ENCODE data around the gene ARHGAP35.
A peak's percentile ranks its signal among the peaks of the same experiment; 100 is the strongest.
"Not testable (repeated sequence)": the region's sequence is repeated elsewhere in the genome, so short reads cannot be mapped to it uniquely, and the experiment has no call there.

The ARHGAP35 gene

DNA sequence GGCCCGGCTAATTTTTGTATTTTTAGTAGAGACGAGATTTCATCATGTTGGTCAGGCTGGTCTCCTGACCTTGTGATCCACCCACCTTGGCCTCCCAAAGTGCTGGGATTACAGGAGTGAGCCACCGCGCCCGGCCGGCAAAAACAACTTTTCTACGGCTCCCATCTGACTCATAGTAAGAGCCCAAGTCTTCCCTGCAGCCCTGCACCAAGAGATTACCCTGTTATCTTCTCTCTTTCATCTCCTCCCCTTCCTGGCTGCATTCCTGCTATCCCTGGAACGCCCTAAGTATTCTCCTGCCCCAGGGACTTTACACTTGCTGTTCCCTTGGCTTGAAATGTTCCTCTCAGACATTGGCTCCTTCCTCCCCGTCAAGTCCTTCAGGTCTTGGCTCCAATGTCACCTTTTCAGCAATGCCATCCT is 16.7 kb upstream of the ARHGAP35 start:
- DNase-seq, result no peak

DNA sequence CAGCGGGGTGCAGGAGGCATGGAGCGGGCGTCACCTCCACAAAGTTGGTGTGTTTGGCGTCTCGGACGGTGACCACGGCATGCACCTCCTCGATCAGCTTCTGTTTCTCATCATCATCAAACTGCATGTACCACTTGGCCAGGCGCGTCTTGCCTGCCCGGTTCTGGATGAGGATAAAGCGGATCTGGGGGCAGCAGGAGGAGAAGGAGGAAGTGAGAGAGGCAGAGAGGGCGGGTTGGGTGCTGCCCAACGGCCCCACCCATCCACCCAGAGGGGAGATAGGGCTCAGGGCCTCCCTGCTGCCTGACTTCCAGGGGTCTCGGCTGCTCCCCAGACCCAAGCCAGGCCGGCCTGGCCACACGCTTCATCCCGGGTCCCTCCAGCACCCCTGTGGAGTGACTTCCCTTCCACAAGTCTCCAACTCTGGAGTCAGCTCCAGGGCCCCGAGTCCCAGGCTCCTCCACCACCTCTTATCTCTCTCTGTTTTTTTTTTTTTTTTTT is 14.8 kb upstream of the ARHGAP35 start:
- DNase-seq, result no peak

DNA sequence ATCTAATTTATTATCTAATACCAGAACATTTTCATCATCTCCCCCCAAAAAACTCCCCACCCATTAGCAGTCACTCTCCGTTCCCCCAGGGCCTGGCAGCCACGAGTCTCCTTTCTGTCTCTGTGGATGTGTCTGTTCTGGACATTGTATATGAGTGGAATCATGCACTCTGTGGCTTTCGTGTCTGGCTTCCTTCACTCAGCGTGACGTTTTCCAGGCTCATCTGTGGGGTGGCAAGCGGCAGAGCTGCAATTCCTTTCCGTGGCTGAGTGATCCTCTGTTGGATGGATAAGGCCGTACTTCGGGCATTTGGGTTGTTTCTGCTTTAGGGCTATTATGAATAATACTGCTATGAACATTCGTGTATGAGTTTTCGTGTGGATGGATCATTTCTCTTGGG is 13.3 kb upstream of the ARHGAP35 start:
- DNase-seq, result no peak

DNA sequence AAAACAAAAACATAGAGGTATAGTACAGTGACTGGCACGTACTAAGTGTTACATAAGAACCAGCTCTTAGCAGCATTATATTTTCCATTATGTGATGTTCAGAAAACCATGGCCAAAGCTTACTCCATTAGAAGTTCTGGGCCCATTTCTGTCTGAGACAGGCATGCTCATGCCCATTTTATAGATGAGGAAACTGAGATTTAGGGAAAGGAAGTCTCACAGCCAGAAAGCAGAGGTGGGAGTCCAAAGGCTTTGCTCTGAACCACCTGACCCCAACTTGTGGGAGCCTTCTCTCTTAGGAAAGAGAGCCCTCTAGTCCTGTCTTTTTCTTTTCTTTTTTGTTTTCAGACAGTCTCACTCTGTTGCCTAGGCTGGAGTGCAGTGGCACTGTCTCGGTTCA is 12.4 kb upstream of the ARHGAP35 start:
- no peak for DNase-seq

DNA sequence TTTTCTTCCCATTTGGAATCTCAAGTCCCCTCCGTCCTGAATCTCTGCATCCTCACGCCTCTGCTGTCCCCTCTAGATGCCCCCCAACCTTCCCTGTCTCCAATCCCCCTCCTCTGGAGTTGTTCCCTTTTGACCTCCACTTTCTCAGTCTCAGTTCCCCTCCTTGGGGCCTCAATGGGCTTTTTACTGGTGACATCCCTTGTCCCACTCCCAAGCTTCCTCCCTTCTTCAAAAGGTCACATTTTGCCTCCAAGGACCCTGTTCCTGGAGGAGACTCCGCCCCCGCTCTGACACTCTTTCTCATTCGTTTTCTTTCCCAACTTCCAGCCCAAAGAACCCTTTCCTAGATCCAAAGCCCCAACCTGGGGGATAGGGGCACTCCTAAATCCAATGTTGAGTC is 11.2 kb upstream of the ARHGAP35 start:
- DNase-seq, result no peak

DNA sequence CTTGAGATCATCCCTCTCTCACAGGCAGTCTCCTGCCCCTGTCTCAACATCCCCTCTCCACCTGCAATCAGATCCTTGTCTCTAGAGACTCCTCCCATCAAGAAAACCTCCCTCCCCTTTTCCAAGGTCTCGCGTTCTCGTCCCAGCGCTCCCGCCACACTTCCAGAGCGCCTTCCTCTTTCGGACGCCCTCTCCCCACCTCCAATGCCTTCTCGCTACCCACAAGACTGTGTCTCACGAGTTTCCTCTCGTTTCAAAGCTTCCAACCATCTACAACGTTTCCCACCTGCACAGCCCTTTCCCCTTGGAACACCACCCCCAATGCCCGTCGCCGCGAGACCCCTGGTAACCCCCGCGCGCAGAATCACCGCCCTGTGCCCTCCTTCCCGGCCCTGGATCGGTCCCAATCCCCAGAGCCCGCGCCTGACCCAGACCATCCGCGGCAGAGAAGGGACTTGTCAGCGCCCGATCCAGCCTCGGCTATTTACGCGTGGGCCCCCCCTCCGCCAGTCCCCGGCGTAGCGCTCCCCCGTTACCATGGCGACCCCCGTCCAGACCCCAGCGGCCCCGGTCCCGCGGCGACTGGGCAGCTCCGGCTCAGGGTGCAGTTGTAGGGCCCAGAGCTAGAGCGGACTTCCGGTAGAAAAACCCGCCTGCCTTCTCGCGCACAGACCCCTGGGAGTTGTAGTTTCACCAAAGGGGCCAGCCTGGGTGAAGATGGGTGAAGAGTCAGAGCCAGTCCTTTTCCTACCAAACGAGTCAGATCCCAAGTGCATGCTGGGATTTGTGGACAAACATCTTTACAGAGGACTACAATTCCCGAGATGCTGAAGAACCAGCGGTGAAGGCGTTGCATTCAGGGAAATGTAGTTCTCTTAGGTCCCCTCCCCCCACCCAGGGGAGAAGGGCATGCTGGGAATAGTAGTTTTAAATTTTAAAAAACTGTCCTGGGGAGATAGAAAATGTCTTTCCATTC is 10.3 kb upstream of the ARHGAP35 start, which contains the start of gene AP2S1:
Gene AP2S1 (minus strand): TSS at position 619 of the 976 bp plus-strand sequence. CDS start 80 bp downstream, at position 539.
- peak; percentile 96 to 100 for DNase-seq

DNA sequence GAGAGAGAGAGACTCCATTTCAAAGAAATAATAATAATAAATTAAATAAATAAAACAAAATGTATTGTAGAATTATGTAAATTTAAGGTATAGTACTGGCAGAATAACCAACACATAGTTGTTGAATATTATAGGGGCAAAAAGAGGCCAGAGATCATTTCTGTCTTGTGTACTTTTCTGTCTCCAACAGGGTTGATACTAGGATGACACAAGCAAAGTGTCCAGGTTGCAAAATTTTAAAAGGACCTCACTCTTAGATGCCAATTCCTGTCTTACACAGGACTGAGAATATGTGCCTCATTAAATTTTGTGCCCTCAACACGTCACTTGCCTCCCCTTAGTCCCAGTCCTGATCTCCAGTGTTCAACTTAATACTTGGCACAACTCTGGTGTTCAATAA is 8.0 kb upstream of the ARHGAP35 start:
- no peak for DNase-seq

DNA sequence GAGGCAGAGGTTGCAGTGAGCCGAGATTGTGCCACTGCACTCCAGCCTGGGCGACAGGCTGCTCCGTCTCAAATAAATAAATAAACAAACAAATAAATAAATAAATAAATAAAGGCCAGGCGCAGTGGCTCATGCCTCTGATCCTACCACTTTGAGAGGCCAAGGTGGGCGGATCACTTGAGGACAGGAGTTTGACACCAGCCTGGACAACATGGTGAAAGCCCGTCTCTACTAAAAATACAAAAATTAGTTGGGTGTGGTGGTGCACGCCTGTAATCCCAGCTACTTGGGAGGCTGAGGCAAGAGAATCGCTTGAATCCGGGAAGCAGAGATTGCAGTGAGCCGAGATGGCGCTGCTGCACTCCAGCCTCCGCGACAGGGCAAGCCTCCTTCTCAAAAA is 6.1 kb upstream of the ARHGAP35 start:
- DNase-seq, result not testable (repeated sequence)

DNA sequence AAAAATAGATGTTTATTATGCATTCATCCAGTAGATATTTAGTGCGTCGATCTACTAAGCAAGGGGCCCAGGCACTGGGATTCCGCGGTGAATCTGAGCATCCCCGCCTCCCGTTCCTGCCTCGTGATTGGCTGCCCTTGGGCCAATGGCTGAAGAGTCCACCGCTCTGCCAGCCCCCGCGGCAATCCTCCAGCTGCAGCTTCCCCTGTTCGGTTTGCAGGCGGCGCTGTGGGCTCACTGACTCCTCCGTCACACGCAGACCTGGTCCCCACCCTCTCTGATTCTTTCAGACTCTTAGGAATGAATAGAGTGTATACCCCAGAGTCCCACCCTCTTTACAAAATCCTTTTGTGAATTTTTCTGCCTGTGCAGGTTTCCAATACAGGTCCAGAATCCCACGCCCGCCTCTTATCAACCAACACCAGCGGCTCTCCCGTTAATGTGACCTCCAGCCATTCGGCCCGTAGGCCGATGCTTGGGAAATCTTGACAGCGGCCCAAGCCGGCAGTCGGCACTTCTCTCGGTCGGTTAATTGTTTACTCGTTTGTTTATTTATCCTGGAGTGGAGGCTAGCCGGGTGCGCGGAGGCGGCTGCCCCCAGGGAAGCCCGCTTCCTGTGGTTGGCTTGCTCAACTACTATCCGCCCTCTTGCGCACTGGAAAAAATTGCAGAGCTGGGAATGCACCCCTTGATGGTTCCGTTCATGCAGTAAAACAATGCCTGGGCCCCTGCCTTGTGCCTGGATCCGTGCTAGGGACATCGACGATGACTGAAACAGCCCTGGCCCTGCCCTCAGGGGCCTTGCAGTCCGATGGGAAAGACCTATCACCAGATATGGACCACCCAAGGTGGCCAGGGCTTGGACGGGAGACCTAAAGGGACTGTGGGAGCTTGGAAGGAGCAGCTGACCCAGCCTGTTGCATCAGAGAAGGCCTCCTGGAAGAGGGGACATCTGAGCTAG is 4.5 kb upstream of the ARHGAP35 start:
- DNase-seq, result peak; percentile 95 to 99

DNA sequence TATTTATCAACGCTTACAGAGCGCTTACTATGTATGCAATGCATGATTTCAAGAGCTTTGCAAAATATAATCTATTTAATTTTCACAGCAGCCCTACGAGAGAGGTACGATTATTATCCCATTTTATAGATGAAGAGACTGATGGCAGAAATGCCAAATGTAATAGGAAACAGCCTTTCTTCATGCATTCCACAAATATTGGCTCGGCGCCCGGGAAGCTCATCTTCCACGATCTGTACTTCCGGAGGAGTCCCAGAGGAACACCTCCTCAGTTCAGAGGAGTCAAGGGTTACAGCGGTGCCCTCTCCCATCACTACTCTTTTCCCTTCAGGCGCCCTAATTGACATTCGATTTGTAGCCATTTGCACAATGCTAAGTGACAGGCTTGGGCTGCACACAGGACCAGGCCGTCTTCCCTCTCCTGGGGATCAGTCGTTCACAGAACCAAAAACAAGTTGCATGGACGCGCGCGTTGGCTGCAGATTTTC is 1.1 kb upstream of the ARHGAP35 start:
- no peak for DNase-seq

DNA sequence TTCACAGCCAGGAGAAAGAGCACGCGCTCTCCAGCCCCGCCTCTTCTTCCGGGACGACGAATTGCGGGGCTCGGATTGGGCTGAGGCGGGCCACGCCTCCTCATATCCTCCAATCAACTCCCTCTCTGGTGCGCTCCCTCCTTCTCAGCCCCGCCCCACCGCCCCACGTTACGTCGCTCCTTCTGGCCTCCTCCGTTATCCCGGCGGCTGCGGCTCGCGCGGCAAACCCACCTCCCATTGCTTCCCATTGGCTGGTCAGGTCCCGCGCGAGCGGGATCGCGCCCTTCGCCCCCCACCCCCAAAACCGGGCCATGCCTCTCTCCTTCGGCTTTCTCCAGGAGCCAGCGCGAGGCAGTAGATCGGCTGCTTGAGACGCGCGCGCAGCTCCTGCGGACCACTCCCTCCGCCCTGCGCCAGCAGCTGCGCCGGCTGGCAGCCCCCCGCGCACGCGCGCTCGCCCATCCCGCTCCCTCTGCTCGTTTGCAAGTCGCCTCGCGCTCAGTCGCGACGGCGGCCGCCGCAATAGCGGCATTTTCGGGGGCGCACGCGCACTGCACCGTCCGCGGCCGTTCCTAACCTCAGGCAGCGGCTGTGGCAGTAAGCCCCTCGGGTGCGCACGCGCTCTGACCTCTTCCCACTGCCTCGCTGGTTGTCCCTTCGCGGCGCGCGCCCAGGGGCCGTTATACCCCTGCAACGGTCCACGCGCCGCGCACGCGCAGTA is 512 bp upstream of the ARHGAP35 start:
- DNase-seq, result peak; percentile 95 to 97

DNA sequence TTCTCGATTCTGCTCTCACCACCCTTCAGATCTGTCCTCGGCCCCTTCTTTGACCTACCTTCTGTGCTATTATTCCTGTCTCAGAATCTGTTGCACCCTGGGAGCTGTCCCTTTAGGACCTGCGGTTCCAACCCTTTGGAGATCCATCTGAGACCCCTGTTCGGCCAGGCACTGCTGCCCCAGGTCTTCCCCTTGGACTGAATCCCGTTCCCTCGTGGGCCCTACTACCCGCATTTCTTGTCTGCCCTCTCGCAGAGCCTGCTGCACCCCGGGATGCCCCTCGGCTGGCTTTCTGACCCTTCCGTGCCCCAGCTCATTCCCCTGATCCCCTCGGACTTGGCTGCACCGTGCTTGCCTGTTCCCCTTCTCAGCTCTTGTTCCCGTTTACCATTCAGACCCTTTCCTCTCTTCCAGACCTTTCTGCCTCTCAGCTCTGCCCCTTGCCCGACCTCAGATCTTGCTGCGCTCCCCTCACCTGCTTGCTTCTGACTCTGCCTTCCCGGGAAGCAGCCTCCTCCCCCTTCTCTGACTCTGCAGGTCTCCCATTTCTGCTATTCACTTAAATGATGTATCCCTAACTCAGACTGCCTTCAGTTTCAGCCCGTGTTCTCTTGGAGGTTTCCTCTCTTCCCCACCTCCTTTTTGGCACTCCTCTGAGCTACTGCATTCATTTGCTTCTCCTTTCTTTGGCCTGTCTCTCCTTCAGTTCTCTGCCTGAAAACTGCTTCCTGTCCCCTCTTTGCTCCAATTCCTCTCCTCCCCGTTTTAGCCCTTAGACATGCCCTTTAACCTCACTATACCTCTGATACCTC is 1.1 kb downstream of the ARHGAP35 start:
- DNase-seq, result peak in 1 of 2 donors; percentile 14

DNA sequence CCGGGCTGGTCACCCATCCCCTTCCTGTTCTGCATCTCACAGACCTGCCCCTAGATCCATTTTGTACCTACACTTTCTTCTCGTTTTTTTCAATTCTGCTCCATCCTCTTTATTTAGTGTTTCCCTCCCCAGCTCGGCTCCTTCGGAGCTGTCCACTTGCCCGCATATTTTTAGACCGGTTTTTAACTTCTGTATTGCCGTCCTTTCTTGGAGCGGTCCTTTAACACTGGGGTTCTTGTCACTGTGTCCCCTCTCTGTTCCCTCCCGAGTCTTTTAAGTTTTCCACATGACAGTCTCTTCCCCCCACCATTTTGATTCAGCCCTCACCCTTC is 1.7 kb downstream of the ARHGAP35 start:
- DNase-seq, result no peak

DNA sequence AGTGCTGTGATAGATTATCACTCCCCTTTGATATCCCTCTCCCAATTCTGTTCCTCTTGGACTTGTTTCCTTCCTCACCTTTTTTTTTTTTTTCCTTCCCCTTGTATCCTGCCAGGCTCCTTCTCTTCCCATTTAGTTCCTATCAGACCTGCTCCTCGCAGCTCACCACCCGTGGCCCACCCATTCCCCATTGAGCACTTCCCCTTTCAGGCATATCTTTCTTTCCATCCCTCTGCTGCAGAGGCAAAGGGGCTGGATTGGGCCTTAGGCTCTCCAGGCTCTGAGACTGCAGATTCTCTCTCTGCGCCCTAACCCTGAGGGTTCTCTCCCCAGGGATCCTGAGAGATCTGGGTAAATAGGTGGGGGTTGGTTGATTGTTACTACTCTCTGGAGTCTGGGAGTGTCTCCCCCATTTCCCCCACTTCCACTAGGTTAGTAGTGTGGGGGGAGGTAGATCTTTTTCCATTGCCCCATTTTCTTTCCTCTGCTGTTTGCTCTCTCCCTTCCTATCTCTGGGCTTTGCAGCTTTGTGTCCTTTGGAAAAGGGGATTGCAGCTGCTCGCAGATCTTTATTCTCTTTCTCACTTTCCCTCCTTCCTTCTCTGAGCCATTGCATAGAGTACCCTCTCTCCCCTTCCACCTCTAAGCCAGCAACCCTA is 2.3 kb downstream of the ARHGAP35 start:
- no peak for DNase-seq

DNA sequence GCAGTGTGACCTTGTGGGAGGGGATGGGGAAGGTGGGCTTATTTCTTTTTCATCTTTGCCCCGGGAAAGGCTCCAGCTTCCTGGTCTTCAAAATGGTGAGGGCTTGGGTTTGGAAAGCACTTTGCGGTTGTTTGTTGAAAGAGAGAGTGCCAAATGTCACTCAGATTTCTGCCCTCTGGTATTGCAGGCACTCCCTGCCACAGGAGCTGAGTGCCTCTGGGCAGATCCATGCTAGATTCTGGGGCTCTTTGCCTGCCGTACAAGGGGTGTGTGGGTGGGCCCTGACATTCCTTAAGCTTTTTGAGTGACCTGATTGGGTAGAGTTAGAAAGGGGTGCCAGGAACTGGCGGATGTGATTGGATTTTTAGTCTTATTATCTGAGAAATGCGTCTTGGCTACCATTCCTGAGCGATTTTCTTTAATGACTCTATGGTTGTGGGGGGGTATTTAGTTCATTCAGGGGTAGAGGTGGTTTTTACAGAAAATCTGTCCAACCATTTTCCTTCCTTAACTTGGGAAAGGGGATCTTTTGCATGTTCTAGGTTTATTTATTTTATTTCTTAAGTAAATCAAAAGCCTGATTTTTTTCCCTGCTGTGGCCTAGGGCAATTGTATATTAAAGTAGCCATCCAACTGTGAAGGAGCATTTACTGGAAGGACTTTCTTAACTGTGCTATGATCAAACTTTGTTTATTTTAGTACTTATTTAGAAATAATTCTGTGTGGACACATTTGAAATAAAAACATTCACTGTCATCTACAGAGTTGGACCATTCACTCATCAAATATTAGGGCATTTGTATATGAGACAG is 3.2 kb downstream of the ARHGAP35 start:
- no peak for DNase-seq

DNA sequence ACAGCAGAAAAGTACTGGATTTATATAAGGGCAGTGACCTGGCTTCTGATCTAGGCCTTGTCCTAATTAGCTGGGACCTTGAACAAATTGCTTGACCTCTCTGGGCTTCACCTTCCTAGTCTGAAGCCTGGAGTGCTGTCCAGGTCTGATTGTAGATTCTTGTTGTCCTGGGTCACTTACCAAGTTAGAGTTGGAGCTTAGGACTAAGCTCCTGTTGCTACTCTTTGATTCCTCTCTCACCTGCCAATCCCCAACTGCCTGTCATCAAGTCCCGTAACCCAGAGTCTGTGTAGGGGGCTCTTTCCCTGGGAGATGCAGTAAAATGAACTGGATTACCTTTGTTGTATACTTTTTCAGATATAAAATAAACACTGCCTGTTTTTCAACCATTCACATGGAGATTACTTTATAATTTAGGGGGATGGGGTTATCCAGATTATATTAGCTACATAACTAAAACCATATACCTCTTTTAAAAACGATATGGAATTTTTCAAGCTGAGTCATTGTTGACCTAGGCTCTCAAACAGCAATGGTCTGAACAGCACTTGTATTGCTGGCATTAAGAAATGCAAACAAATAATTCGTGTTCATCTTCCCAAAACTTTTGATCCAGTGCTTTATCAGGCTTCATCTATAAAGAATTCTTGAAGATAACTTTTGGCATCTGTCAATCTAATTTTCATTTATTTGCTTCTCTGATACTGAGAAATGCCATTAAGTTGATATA is 5.8 kb downstream of the ARHGAP35 start:
- no peak for DNase-seq

DNA sequence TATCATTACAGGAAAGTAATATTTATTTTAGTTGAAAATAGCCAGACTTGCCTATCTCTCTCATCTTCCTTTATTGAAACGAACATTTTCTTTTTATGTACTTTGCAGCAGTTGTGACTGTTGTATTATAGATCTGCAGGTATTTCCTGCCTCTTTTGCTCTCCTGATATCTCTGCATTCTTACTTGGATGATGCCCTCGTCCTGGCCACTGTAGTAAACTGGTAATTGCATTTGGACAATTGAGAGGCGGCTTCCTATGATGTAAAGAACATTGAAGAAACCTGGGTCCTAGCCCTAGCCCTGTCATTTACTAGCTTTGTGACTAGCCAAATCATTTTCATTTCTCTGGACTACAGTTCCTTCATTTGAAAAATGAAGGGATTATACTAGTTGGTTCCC is 6.4 kb downstream of the ARHGAP35 start:
- no peak for DNase-seq

DNA sequence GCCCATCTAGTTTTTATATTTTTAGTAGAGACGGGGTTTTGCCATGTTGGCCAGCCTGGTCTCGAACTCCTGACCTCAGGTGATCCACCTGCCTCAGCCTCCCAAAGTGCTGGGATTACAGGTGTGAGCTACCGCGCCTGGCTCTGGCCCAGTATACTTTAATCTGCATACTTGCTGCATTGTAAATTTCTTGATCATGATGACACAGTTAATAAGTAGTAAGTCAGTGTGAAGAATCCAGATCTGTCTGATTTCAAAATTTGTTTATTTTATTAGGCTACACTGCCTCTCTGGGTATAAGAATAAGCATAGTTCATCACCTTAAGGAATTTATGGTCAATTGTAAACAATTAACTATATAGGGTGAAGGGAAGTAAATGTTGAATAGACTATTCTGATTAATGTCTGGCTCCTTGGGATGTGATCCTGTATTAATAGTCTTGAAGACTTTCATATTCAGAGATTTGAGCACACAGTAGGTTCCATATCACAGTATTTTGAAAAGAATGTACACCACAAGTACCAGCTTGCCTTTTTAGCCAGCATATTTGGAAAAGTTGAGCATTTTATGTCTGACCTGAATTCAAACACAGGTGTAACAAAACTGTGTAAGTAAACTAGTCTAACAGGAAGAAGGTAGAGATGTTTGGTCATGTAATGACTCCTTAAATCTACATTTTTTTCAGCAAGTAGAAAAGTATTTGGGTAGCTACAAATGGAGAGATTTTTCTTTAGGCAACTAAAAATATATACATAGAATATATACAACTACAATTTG is 7.4 kb downstream of the ARHGAP35 start:
- DNase-seq, result no peak

Measured in hippocampal formation (tissue), 2 donors.